Measurements from ENCODE around the gene GTSE1. TPM values are rescaled to one million over a fixed set of nuclear protein-coding genes. Genes with fewer than 3 reads are reported as not detected.

The GTSE1 gene
- total and polyA plus RNA-seq, 2 of the 13 experiments (the other 11 are each of a cell fraction or from before 2014, with no cell fraction given): 10.7 to 13.5 TPM

DNA sequence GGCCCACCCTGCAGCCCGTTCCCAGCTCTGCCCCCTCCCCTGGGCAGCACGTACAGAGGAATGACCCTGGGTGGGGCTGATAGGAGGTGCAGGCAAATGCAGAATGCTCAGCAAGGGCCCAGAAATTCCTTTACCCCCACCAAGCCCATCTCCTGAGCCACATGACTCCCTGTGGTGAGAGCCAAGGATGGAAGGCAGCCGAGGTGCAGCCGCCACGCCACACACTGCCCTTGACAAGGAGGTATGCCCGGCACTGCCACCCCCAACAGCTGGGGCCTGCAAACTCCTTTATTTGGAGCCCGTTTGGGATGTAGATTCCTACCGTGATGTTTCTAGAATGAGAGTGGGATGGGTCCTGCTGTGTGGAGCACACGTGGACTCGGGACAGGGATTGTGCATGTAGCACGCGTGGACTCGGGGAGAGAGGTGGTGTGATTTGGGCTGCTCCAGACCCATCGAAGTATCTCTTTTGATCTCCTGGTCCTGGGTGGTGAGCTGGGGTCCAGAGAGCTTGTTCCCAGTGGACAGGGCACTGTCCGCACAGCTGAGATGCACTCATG lies 12.9 kb downstream of the GTSE1 start:
- Histone ChIP-seq H3K27me3 (ENCODE audit: control insufficient read depth in 1 of 2, insufficient read depth in 2 of 2, low read length in 2 of 2) (no peaks in the 10 kb centered on the region), H3K9me3 (ENCODE audit: low read length) (no peaks in the 10 kb centered on the region), H3K4me3 (replicated peaks in 1 of 3; ENCODE audit: insufficient read depth in 1 of 3, low read depth in 2 of 3, low read length in 3 of 3) (no peak overlapping the region), H3K4me2 (ENCODE audit: low read depth, low read length) (no peak overlapping the region), H3K9ac (ENCODE audit: insufficient read depth, low read depth, low read length) (no peak overlapping the region), H3K4me1 (ENCODE audit: insufficient read depth, low read length) (no peaks in the 10 kb centered on the region), H2AFZ (ENCODE audit: low read length) (no peak overlapping the region), H3K79me2 (ENCODE audit: insufficient read depth, low read length) (peaks cover 15% of the 10 kb centered on the region), H4K20me1 (ENCODE audit: insufficient read depth, low read length) (no peaks in the 10 kb centered on the region), H3K36me3 (replicated peaks in 1 of 2; ENCODE audit: control insufficient read depth in 1 of 2, insufficient read depth in 2 of 2, low read length in 2 of 2) (peaks cover 11 to 35% of the 10 kb centered on the region in 2 experiments), H3K27ac (ENCODE audit: extremely low read length, insufficient read depth, low read length) (no peak overlapping the region)
- intact Hi-C loops (cut with micrococcal nuclease; ENCODE audit: unreplicated experiment) (no loop called here), in situ Hi-C loops (cut with HindIII; ENCODE audit: extremely low pct_ligation_motif_present, low pct_unique_long_range_greater_than_20kb) (loop anchor here (5.0 to 10.0 kb wide), 2 partner anchors 187 to 295 kb away; no protein-coding TSS in a partner anchor)
- POLR2A ChIA-PET: no interaction called here
- ATAC-seq (no peak), DNase-seq (ENCODE audit: low spot score) (no peak), FAIRE-seq (no peak)
- CTCF ChIA-PET (ENCODE audit: low intra/inter-chr PET ratio, low total read pairs): no interaction called here
- WGBS (ENCODE audit: low lambda C conversion rate): 96% methylated on average over 13 of the region's 15 CpGs
- TF ChIP-seq ZNF674 (CRISPR knock-in tag; IDR thresholded peaks at IDR 0.05; ENCODE audit: low read depth): no peak
- TF ChIP-seq ZNF839 (CRISPR knock-in tag; IDR thresholded peaks at IDR 0.05; ENCODE audit: borderline replicate concordance): no peak
- TF ChIP-seq ARHGAP35 (CRISPR knock-in tag; IDR thresholded peaks at IDR 0.05; ENCODE audit: borderline replicate concordance): no peak
- no peak for TF ChIP-seq SUZ12 (IDR thresholded peaks at IDR 0.05; ENCODE audit: low read depth, low read length)
- TF ChIP-seq ZNF724P (CRISPR knock-in tag; IDR thresholded peaks at IDR 0.05; ENCODE audit: borderline replicate concordance): no peak
- TF ChIP-seq HDAC2 (CRISPR knock-in tag; IDR thresholded peaks at IDR 0.05): no peak
- TF ChIP-seq ZNF713 (CRISPR knock-in tag; IDR thresholded peaks at IDR 0.05): no peak
- TF ChIP-seq AGO2 (optimal IDR thresholded peaks at IDR 0.05; ENCODE audit: low read depth, low read length): peak; percentile 26
- no TSS peak for BruUV-seq (replicated peaks)

DNA sequence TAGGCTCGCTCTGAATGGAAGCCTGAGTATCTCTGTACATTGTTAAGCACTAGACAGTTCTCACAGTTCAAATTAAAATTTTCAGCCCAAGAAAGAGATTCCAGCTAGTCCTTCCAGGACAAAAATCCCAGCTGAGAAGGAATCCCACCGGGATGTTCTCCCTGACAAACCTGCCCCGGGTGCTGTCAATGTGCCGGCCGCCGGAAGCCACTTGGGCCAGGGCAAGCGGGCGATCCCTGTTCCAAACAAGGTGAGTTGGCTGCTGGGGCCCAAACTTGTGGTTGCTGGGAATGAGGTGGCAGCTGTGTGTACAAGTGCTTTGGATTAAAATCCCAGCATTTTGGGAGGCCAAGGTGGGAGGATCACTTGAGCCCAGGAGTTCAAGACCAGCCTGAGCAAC lies 15.4 kb downstream of the GTSE1 start:
- FAIRE-seq (no peak), DNase-seq (ENCODE audit: low spot score) (no peak), ATAC-seq (no peak)
- no TSS peak for BruUV-seq (replicated peaks)
- intact Hi-C loops (cut with micrococcal nuclease; ENCODE audit: unreplicated experiment): no loop called here
- Histone ChIP-seq H4K20me1 (ENCODE audit: insufficient read depth, low read length) (no peaks in the 10 kb centered on the region), H3K9me3 (ENCODE audit: low read length) (no peaks in the 10 kb centered on the region), H3K4me2 (ENCODE audit: low read depth, low read length) (no peak overlapping the region), H3K27me3 (ENCODE audit: control insufficient read depth in 1 of 2, insufficient read depth in 2 of 2, low read length in 2 of 2) (no peaks in the 10 kb centered on the region), H2AFZ (ENCODE audit: low read length) (no peak overlapping the region), H3K36me3 (replicated peaks in 1 of 2; ENCODE audit: control insufficient read depth in 1 of 2, insufficient read depth in 2 of 2, low read length in 2 of 2) (peaks cover 11 to 45% of the 10 kb centered on the region in 2 experiments), H3K9ac (ENCODE audit: insufficient read depth, low read depth, low read length) (no peak overlapping the region), H3K4me3 (replicated peaks in 1 of 3; ENCODE audit: insufficient read depth in 1 of 3, low read depth in 2 of 3, low read length in 3 of 3) (no peak overlapping the region), H3K79me2 (ENCODE audit: insufficient read depth, low read length) (peaks cover 3% of the 10 kb centered on the region), H3K27ac (ENCODE audit: extremely low read length, insufficient read depth, low read length) (no peak overlapping the region), H3K4me1 (ENCODE audit: insufficient read depth, low read length) (no peaks in the 10 kb centered on the region)
- in situ Hi-C loops (cut with HindIII; ENCODE audit: extremely low pct_ligation_motif_present, low pct_unique_long_range_greater_than_20kb): loop anchor here (5.0 to 10.0 kb wide), 2 partner anchors 190 to 297 kb away; no protein-coding TSS in a partner anchor
- WGBS (ENCODE audit: low lambda C conversion rate): 98% methylated on average over 8 of the region's 8 CpGs
- POLR2A ChIA-PET: no interaction called here
- CTCF ChIA-PET (ENCODE audit: low intra/inter-chr PET ratio, low total read pairs): no interaction called here
- no peak for TF ChIP-seq KLF13 (CRISPR knock-in tag; IDR thresholded peaks at IDR 0.05)
- TF ChIP-seq ZNF775 (CRISPR knock-in tag; IDR thresholded peaks at IDR 0.05; ENCODE audit: borderline replicate concordance): no peak
- no peak for TF ChIP-seq ZNF121 (CRISPR knock-in tag; IDR thresholded peaks at IDR 0.05)
- TF ChIP-seq PAWR (CRISPR knock-in tag; IDR thresholded peaks at IDR 0.05; ENCODE audit: borderline replicate concordance): no peak
- TF ChIP-seq ZBTB1 (CRISPR knock-in tag; IDR thresholded peaks at IDR 0.05; ENCODE audit: borderline replicate concordance): no peak
- no peak for TF ChIP-seq NFIB (CRISPR knock-in tag; IDR thresholded peaks at IDR 0.05; ENCODE audit: borderline replicate concordance)
- no peak for TF ChIP-seq PHF21A (CRISPR knock-in tag; IDR thresholded peaks at IDR 0.05)
- no peak for TF ChIP-seq ZNF605 (CRISPR knock-in tag; IDR thresholded peaks at IDR 0.05)
- no peak for TF ChIP-seq USF2 (IDR thresholded peaks at IDR 0.05; ENCODE audit: low read depth, low read length)
- TF ChIP-seq USF2 (CRISPR knock-in tag; IDR thresholded peaks at IDR 0.05; ENCODE audit: borderline replicate concordance): no peak
- no peak for TF ChIP-seq ZNF607 (CRISPR knock-in tag; IDR thresholded peaks at IDR 0.05; ENCODE audit: borderline replicate concordance)

Data from HepG2 (cell line).